GM12872 (cell line): Measurements from ENCODE around the gene MYT1.

Source experiments
- TF ChIP-seq, protein P1 (sequence below): IDR thresholded peaks from 3 replicates; pipeline ENCODE4 v1.5.1; 2011; ENCODE audit warnings: low read depth, mild to moderate bottlenecking, low read length, moderate library complexity; ENCODE audit not compliant: insufficient read depth

MYT1 gene

DNA sequence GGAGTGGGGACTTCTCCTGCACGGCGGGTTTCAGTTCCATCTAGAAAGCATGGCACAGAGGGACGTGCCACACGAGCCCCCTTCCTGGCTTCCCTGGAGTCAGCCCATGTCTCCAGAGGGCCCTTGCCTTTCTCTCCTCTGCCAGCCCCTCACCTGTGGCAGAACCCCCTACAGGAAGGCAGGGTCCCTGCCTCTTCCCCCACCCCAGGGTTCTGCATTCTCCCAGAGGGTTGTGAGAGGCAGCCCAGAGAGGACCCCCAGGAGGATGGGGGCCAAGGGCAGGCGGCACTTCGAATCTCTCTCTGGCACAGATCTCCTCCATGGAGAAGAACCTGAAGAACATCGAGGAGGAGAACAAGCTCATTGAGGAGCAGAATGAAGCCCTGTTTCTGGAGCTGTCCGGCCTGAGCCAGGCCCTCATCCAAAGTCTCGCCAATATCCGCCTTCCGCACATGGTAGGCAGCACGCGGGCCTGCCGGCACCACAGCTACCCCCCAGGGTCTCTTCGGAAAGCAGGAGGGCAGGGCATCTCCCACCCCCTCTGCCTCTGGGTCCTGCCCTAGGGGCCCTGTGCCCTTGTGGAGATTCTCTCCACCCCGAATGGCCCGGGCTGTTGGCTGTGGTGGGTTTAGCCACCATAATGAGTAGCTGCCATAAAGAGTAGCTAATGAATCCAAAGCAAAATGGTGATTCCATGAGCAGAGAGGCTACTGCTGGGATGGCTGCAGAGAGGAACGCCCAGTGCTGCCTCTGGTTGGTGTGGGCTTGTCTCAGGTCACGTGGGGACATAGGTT, 75.4 kb downstream of the MYT1 start:
- TF ChIP-seq, protein P1, sequence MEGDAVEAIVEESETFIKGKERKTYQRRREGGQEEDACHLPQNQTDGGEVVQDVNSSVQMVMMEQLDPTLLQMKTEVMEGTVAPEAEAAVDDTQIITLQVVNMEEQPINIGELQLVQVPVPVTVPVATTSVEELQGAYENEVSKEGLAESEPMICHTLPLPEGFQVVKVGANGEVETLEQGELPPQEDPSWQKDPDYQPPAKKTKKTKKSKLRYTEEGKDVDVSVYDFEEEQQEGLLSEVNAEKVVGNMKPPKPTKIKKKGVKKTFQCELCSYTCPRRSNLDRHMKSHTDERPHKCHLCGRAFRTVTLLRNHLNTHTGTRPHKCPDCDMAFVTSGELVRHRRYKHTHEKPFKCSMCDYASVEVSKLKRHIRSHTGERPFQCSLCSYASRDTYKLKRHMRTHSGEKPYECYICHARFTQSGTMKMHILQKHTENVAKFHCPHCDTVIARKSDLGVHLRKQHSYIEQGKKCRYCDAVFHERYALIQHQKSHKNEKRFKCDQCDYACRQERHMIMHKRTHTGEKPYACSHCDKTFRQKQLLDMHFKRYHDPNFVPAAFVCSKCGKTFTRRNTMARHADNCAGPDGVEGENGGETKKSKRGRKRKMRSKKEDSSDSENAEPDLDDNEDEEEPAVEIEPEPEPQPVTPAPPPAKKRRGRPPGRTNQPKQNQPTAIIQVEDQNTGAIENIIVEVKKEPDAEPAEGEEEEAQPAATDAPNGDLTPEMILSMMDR: no peak

DNA sequence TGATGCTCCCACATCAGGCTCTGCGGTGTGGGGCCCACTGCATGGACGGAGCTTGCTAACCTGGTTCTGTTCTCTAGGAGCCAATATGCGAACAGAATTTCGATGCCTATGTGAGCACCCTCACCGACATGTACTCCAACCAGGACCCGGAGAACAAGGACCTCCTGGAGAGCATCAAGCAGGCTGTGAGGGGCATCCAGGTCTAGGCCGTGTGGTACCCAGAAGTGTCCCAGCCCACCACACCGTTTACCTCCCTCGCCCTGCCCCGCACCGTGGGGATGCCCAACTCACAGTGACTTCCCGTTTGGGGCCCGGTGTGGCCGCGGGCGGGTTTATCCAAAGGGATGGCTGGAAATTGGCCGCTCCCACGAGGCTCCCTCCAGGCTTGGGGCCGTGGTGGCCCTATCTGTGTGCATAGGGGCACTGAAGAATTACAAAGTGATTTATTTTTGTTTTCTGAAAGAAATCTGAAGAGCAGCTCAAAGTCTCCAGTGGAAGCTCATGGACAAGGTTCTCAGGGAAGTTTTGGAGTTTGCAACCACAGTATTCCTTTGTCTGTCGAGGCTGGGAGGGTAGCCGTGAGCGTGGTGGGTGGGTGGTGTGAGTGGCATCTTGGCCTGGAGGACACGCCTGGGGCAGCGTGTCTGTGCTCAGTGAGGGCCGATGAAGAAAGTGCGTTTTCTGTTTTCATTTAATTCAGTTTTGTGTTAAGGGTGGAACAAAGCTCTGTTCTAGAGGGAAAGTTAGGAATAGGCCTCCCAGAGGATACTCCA, 76.2 kb downstream of the MYT1 start:
- TF ChIP-seq, protein P1: no peak

DNA sequence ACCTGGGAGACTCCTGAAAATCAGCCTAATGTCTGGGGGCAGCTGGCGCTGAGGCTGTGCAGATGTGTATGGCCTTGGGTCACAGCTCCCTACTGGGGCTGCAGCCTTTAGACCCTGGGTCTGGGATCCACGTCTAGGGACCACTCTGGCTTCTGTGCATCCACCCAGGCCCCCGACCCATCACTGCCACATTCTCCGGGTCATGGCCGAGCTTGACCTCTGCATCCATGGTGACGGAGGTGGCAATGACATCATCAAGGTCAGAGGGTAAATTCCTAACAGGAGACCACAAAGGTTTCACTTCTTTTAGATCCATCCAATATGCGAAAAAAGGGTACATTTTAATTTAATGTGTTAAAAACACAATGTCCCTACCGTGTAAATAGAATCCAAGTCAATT, 76.8 kb downstream of the MYT1 start:
- TF ChIP-seq, protein P1: no peak

DNA sequence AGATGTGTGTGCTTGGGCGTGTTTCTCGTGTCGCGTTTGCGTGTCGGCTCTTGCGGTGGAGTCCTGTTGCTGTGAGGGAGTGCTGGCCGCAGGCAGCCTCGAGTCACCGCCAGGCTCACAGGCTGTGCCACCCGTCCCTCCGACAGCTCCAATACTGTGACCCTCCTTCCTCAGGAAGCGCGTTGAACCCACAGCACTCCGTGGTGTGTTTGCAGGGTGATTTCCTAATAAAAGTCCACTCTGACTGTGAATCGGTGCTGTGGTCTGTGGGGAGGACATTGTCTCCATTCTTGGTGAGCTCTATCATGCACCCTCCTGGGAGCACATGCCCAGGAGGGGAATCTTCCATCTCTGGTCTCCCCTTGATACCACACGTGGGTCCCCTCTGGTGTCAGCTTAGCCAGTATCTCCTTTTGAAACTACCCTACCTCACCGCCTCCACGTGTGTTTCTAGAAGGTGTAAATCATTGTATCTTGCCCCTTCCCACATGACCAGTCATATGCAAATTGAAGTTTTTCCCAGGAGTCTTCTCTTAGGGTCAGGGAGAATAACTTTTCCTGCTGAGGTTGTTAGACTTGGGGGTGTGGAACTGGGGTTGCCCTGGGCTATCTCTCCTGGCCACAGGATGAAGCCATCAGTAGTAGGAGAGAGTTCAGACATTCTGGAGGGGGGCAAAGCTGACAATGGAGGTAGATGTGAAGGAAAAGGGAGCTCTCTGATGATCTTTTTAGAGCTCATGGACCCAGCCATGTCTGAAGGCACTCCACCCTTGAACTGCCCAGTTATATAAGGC, 77.9 kb downstream of the MYT1 start:
- TF ChIP-seq, protein P1: no peak

DNA sequence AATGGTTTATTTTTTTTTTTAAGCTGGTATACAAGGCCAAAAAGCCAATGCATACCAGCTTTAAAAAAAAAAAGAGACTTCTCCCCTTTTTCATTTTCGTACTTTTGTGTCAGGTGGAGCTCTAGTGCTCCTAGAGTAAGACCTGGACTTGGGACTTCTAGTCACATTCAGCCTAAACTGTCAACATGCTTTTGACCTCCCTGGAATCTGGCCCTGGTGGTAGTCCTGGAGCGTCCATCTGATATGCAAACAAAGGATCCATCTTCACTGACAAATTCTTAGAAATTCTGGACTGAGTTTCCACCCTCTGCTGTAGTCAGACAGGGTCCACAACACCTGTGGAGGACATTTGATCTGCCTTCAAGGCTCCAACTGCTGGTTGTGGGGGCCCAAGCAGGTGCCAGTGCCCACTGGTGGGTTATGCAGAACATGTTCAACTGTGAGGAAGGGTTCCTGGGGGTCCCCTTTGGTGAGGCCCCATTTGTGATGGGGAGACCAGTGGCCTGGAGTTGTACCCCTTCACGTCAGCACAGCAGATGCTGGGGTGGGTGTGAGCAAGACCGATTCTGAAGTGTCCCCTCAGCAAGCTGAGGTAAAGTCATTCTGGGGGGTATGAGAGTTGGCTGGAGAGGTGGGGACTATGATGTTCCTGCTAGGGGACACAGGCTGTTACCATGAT, 78.7 kb downstream of the MYT1 start:
- TF ChIP-seq, protein P1: no peak

DNA sequence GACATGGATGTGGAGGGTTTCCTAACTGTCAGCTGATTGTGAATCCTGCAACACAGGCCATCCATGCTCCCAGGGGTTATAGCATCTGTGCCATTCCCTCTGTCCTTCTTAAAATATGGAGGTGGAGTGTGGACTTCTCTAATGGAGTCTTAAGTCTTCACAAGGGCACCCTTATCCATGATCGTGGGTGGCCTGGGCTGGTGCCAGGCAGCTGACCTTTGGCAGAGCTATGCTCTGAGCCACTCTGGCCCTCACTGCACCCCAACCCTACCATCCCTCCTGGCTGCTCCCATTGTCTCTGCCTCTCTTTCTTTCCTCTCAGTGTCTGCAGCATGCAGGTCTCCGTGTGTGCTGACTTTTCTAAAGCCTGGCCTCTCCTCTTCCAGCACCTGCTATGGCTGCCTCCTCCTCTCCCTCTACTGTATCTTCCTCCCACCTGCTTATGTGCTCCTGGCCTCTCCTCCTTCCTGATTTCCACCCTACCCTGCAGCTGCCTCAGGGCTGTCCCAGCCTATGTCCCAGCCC, 80.1 kb downstream of the MYT1 start:
- TF ChIP-seq, protein P1: no peak
